Large intestine (tissue), 3 donors: ENCODE results near the gene TRIM31. TPM values are rescaled to one million over a fixed set of nuclear protein-coding genes. Genes with fewer than 3 reads are reported as not detected.

Experiments
- DNase-seq, 2 donors: peaks; one replicate each; pipeline versions ENCODE4 v3.0.0 to v3.0.0-alpha.2; 2013
- H3K27ac ChIP-seq: one replicate; pipeline ENCODE4 v1.5.1; 2013; ENCODE audit warnings: low read length
- H3K27me3 ChIP-seq: 2 replicates; pipeline ENCODE4 v1.6.1; 2013; ENCODE audit warnings: low read length; ENCODE audit not compliant: control insufficient read depth, insufficient read depth
- H3K36me3 ChIP-seq: 2 replicates; pipeline ENCODE4 v1.6.1; 2013; ENCODE audit warnings: low read length; ENCODE audit not compliant: control insufficient read depth, insufficient read depth
- H3K4me1 ChIP-seq: one replicate; pipeline ENCODE4 v1.6.1; 2013; ENCODE audit warnings: low read length; ENCODE audit not compliant: control insufficient read depth, insufficient read depth
- H3K4me3 ChIP-seq: one replicate; pipeline ENCODE4 v1.5.1; 2013; ENCODE audit warnings: low read length
- H3K9me3 ChIP-seq: one replicate; pipeline ENCODE4 v1.6.1; 2013; ENCODE audit warnings: mild to moderate bottlenecking, low read depth, low read length, moderate library complexity; ENCODE audit not compliant: control insufficient read depth
- WGBS: methylation state at CpG from one replicate; pipeline ENCODE4 v1.1.5; 2013; ENCODE audit warnings: low lambda C conversion rate; ENCODE audit not compliant: insufficient coverage; 5-methylcytosine and 5-hydroxymethylcytosine counted together
- polyA plus RNA-seq: library from polyadenylated mRNA; unstranded; fragments of 120-200 nt; gene quantifications from one replicate; pipeline ENCODE4 v1.2.1, GENCODE V29; 2013

TRIM31 gene
- polyA plus RNA-seq, 1 donor = 5.7 TPM

GRCh38 chr6:30097902-30098768, 14.8 kb downstream of the TRIM31 start:
- H3K9me3 ChIP-seq = no peaks in the 10 kb centered on the region
- H3K27ac ChIP-seq = peak overlapping the region; percentile 54
- H3K4me1 ChIP-seq = peaks cover 68% of the 10 kb centered on the region
- 50% methylated on average over 2 of the region's 4 CpGs for WGBS
- H3K36me3 ChIP-seq = no peaks in the 10 kb centered on the region
- DNase-seq = peak; percentile 89 to 93
- peaks cover 20% of the 10 kb centered on the region for H3K27me3 ChIP-seq
- H3K4me3 ChIP-seq = no peak overlapping the region

DNA sequence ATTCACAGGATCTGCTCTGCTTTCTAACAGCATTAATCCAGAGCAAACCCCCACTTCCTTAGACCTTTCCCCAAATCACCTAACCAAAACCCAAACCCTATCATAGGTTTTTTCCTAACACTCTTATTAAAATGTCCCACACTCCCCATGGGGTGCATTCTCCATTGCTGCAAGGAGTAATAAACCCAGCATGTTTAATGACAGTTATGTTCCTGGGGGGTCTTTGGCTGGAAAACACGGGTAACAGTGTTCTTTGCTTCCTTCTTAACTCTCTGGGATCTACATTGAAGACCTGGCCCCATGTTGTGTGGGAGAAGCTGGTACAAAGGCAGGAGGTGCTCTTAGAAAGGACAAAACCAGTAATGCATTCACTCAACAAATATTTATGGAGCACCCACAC, 16.1 kb downstream of the TRIM31 start:
- Histone ChIP-seq H3K27me3 (peaks cover 20% of the 10 kb centered on the region), H3K9me3 (no peaks in the 10 kb centered on the region), H3K4me1 (peaks cover 72% of the 10 kb centered on the region), H3K27ac (no peak overlapping the region), H3K4me3 (no peak overlapping the region), H3K36me3 (no peaks in the 10 kb centered on the region)
- WGBS = no CpG with 5 or more reads among the region's 1 CpG
- DNase-seq = no peak

DNA sequence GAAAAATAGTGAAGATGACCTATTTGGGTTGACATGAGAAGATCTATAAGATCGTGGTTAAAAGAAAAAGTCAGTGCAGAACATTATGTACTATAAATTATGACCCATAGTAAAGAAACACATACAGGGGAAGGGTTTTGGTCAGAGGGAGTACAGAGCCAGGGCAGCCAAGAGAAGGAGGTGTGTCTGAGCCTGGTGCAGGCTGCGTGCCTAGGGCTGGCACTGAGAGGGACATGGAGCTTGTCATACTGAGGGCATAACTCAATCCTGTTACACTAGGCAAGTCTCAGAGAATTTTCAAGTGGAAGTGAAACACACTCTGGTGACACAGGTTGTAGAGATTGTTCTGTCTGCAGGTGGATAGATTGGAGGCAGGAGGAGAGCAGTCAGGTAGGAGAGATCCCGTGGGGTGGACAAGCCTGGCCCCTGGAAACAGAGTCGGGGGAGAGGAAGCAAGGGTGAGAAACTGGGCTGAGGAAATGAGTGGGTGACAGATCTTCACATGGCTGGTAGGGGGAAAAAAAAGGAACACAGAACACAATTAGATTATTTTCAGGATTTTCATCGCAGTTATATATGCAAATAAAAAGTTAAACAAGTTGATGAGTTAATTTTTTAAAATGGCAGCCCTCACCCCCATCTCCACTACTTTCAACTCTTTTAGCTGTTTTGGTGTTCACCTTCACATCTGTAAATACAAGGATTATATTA, 18.8 kb downstream of the TRIM31 start:
- H3K9me3 ChIP-seq = no peaks in the 10 kb centered on the region
- peaks cover 2% of the 10 kb centered on the region for H3K27me3 ChIP-seq
- peaks cover 67% of the 10 kb centered on the region for H3K4me1 ChIP-seq
- no peak overlapping the region for H3K4me3 ChIP-seq
- DNase-seq = no peak
- peak overlapping the region; percentile 87 for H3K27ac ChIP-seq
- no peaks in the 10 kb centered on the region for H3K36me3 ChIP-seq
- WGBS = 92% methylated on average over 2 of the region's 5 CpGs

- Histone ChIP-seq H3K4me3 (no peak overlapping the region), H3K9me3 (no peaks in the 10 kb centered on the region), H3K4me1 (peaks cover 59% of the 10 kb centered on the region), H3K27me3 (no peaks in the 10 kb centered on the region), H3K27ac (no peak overlapping the region), H3K36me3 (no peaks in the 10 kb centered on the region)
- DNase-seq = peak in 1 of 2 donors; percentile 36
- 100% methylated on average over 1 of the region's 6 CpGs for WGBS
Observed at GRCh38 chr6:30092852-30093543, 19.9 kb downstream of the TRIM31 start.

DNA sequence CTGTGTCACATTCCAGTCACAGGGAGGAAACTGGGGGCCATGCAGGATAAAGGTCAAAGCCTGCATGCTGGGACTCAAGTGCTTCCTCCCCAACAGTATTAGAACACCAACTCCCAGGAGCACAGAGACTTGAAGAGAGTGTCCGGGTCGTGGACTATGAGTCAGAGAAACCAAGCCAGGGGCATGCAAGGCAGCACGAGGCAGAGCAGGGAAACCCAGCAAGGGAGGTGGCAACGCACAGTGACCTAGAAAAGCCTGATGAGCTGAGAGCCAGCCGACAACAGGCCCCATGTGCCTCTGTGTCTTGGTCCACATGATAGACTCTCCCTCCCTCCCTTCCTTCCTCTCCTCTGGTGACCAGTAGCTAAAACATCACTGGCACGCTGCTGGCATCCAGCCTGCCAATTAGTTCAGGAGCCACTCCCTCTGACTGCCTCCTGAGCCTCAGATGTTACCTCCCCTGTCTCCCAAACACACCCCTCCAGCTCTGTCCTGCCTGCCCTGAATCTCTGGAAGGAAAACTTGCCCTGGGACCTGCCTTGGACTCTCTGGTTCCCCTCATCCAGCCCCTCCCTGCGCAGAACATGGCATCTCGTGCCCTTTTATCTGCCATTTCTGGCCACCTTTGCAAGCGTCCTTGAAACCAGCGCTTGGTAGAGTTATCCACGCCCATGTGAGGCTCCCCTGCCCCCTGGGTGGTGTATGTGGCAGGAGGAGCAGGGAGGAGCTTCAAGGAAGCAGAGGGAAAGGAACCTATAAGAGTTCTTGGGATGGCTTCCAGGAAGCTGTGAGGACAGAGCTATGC, 21.1 kb downstream of the TRIM31 start:
- peak; percentile 88 to 94 for DNase-seq
- H3K36me3 ChIP-seq = no peaks in the 10 kb centered on the region
- no peak overlapping the region for H3K4me3 ChIP-seq
- H3K9me3 ChIP-seq = no peaks in the 10 kb centered on the region
- H3K4me1 ChIP-seq = peaks cover 48% of the 10 kb centered on the region
- no CpG with 5 or more reads among the region's 11 CpGs for WGBS
- no peaks in the 10 kb centered on the region for H3K27me3 ChIP-seq
- H3K27ac ChIP-seq = peak overlapping the region; percentile 91

DNA sequence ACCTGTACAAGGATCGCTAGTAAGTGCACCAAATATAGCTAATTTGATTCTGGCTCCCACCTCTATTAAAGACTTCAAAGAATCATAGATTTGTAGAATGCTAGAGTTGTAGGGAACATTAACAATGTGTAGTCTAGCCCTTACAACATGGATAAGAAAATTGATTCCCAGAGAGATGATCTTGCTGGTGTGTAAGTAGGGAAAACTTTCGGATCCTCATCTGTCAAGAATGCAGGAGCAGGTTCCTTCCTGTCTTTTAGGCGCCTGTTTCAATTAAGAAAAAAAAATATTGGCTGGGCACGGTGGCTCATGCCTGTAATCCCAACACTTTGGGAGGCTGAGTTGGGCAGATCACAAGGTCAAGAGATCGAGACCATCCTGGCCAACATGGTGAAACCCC, 25.0 kb downstream of the TRIM31 start:
- Histone ChIP-seq H3K4me1 (peaks cover 21% of the 10 kb centered on the region), H3K9me3 (no peaks in the 10 kb centered on the region), H3K4me3 (no peak overlapping the region), H3K27me3 (no peaks in the 10 kb centered on the region), H3K36me3 (no peaks in the 10 kb centered on the region), H3K27ac (no peak overlapping the region)
- DNase-seq = no peak
- 86% methylated on average over 2 of the region's 5 CpGs for WGBS

- Histone ChIP-seq H3K4me1 (peaks cover 22% of the 10 kb centered on the region), H3K27me3 (peaks cover 64% of the 10 kb centered on the region), H3K9me3 (peaks cover 8% of the 10 kb centered on the region), H3K27ac (no peak overlapping the region), H3K36me3 (no peaks in the 10 kb centered on the region), H3K4me3 (no peak overlapping the region)
- DNase-seq = no peak
- WGBS = no CpG with 5 or more reads among the region's 4 CpGs
Observed at GRCh38 chr6:30077218-30077617, 35.7 kb downstream of the TRIM31 start.

DNA sequence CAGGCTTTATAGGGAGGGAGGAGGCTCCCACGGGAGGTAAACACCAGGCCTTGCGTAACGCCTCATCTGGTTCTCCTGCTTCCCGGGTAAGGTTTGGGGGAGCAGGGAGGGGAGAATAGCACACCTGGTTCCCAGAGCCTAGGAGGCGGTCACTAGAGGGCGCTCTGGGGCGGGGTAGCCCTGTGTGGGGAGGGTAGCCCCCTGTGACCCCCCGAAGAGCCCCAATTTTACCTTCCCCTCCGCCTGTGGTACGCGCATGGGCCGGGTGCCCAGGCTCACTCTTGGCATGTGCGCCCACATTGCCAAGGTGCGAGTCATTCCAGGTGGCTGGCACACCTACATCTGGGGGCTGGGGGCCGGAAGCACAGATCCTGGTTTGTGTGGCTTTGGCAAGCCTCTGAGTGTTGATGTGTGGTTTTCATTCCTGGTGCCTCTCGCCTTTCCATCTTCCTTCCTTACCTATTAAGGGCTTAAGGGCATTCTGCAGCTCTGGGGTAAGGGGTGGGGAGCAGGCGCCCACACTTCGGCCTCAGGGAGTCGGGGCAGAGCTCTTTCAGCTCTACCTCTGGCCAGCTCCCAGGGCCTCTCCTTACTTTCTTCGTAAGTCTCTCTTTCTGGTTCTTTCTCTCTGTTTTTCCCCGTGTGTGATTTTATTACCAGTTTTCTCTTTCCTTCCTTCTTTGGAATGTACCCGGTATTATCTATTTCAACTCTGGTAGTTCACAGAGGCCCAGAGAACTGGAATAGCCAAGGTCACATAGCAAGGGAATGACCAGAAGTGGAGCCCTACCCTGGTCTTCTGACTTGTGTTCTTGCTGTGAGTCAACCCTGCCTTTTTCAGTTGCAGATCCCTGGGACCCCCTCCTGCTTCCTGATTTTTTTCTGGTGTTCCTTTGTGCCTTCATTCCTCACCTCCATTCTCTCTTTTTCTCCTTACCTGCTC, 36.8 kb downstream of the TRIM31 start:
- DNase-seq = peak in 1 of 2 donors; percentile 68
- H3K4me1 ChIP-seq = peaks cover 28% of the 10 kb centered on the region
- H3K27ac ChIP-seq = peak overlapping the region; percentile 62
- H3K9me3 ChIP-seq = peaks cover 8% of the 10 kb centered on the region
- 41% methylated on average over 2 of the region's 22 CpGs for WGBS
- H3K4me3 ChIP-seq = peak overlapping the region; percentile 34
- H3K27me3 ChIP-seq = peaks cover 76% of the 10 kb centered on the region
- no peaks in the 10 kb centered on the region for H3K36me3 ChIP-seq

GRCh38 chr6:30075094-30075789, 37.6 kb downstream of the TRIM31 start, which contains the start of gene RNF39:
RNF39 (minus strand) TSS chr6:30075769; CDS start chr6:30075585, 184 bp downstream.
- Histone ChIP-seq H3K27me3 (peaks cover 81% of the 10 kb centered on the region), H3K4me1 (peaks cover 28% of the 10 kb centered on the region), H3K9me3 (peaks cover 8% of the 10 kb centered on the region), H3K27ac (peak within 1 kb of the TSS; percentile 62), H3K4me3 (peak within 1 kb of the TSS; percentile 34), H3K36me3 (no peaks in the 10 kb centered on the region)
- DNase-seq = peak in 1 of 2 donors; percentile 40
- WGBS = no CpG with 5 or more reads among the region's 64 CpGs
